GM21515 (cell line): ENCODE results near the gene FAF1.

ENCODE experiments used
- ATAC-seq: cut with Tn5 transposase; IDR thresholded peaks from one replicate; pipeline ENCODE4 v1.9.1; 2021; ENCODE audit not compliant: unreplicated experiment

Gene FAF1

DNA sequence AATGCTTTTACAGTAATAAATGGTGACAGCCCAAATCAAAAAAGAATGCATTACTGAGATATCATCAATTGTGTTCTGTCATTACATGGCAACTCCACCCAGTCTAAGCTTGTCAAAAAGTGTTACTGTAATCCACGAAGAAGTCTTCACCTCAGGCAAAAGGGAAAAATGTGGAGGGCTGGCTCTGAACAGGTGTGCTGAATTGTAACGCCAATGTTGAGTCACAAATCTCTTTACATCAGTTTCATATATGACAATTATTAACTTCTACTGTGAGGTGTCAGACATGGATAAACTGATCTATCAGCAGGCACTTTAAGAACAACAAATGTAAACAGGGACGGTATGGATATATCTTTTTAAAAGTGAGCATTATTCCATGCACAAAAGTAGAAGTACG is 438.4 kb downstream of the FAF1 start:
- no peak for ATAC-seq

DNA sequence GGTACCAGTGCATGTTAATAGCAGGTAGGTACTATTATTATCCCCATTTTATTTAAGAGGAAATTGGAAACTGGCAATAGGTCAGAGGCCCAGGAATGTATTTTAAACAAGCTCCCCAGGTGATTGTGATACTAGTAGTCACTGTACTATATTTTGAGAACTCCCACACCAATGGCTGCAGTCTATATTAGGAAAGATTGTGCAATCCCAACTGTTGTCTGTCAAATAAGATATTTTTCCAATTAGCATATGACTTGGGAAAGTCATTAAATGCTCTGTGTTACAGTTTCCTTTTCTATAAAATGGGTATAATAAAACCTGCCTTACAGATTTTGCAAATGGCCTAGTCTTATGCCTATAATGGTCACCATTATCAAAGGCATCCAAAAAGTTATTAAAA is 442.6 kb downstream of the FAF1 start:
- ATAC-seq, result no peak

DNA sequence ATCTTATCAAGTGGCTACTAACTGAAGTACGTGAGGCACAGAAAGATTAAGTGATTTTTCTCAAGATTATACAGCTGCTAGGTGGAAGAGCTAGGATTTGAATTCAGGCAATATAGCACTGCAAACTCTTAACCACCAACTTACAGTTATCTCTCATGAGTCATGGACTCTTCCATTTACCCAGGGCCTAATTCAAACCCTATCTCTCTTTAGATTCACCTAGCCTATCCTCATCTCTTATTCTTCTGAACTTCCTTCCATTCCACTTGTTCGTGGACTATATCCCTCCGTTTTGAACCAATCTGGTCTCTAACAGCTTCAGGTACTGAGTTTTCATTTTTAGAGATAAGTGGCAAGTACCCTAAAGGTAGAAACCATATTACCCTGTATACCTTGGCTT is 444.0 kb downstream of the FAF1 start:
- no peak for ATAC-seq

DNA sequence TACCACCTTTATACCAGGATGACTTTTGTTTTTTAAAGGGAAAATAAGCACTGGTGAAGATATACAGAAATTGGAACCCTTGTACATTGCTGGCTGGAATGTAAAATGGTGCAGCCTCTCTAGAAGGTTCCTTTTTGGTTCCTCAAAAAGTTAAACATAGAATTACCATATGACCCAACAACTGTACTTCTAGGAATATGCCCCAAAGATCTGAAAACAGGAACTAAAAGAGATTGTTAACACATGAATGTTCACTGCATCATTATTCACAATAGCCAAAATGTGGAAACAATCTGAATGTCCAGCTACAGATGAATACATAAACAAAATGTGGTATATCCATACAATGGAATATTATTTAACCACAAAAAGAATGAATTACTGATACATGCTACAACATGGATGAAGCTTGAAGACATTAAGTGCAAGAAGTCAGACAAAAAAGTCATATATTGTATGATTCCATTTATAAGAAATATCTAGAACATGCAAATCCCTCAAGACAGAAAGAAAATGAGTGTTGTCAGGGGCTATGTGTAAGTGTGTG is 452.0 kb downstream of the FAF1 start:
- ATAC-seq, result no peak

DNA sequence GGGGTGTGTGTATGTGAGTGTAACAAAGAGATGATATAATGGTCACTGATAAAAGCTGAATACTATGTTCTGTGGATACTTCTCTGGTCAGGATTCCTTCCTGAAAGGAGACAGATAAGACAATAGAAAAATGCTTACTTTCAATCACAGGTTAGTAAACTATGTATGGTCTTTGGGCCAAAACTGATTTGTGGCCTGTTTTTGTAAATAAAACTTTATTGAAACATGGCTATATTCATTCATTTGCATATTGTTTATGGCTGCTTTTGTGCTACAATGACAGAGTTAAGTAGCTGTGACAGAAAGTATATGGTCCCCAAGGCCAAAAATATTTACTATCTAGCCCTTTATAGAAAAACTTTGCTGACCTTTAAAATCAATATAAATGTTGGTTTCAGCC is 454.6 kb downstream of the FAF1 start:
- no peak for ATAC-seq

DNA sequence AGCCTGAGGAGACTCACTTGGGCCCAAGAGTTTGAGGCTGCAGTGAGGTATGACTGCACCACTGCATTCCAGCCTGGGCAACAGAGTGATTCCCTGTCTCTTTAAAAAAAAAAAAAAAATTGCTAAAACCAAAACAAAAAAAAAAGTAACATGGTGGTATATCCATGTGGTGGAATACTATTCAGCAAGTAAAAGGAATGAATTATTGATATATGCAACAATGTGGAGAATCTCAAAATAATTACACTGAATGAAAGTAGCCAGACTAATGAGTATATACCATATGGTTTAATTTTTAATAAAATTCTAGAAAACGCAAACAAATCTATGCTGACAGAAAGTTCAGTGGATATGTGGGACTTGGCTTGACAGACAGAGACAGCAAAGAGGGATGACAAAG is 456.6 kb downstream of the FAF1 start:
- no peak for ATAC-seq

DNA sequence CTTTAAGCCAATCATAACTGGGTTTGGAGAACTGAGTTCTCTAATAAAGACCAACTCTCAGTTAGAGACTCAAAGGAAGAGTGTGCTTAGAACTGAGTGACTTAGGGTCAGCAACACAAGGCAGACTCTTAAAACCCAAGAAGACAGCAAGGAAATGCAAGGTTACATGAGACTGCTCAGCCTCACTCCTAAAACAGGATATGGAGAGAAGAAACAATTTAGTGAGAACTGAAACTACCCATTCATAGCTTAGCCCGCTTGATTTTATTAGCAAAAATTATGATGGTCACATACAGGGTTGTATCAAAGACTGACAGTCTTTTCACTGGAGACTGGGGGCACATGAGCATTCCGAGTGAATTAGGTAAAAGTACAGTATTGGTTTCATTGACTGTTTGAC is 457.9 kb downstream of the FAF1 start:
- ATAC-seq, result no peak

DNA sequence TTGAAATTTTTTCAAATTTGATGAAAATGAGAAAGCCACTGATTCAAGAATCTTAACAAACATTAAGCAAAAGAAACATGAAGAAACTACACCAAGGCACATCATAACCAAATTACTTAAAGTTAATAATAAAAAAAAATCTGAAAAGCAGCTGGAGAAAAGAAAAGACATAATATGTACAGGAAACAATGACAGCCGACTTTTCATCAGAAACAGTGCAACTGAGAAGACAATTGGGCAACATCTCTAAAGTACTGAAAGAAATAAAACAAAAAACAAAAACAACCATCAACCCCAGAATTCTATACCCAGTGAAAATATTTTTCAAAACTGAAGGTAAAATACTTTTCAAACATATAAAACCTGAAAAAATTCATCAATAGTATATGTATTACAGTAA is 463.1 kb downstream of the FAF1 start:
- no peak for ATAC-seq

DNA sequence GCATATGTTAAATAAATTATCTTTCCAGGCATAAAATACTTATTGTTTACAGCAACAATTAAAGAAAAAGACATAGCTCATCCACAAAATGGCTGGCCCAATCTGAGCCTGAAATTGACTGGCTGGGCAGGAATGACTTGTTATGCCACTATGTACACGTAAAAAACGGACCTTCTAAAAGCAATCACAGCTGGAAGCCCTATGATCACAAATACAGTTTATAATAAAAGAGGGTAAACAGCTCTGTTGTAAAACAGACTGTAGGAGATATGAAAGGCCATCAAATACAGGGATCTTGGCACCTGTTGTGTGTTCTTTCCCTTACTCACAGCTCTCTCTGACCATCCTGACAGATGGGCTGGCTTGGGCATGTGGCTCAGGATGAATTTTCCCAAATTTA is 466.4 kb downstream of the FAF1 start:
- ATAC-seq, result no peak

DNA sequence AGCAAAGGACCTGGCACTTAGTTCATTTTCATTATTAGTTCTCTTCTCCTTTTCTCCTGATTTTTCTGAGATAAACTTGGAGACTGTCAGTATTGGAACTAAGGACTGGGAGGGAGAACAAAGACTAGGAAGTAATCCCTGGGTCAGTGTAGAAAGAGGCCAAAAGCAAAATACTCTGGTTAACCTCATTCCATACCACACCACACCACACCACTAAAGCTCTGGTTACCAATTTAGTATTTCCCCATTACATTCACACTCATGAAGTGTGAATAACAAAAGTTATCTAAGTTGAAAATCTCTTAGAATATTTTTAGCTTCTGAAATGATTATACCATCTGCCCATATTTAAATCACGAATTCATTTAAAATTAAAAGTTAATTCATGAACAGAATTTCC is 467.9 kb downstream of the FAF1 start:
- ATAC-seq, result no peak

DNA sequence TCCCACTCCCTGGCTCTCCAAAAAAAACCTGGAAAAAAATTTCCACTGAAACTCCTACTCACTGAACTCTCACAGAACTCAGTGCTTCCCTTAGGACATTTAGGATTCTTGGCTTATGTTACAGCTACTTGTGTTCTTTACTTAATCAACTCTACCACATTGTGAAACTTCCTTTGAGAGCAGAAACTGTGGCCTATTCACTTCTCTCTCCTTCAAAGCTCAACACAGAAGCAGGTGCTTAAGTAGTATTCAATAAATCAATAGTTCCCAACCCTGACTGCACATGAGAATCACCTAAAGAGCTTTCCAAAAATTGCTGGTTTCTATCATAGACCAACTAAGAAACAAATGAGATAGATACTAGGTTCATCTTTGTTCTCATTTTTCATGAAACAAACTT is 468.9 kb downstream of the FAF1 start:
- ATAC-seq, result no peak

DNA sequence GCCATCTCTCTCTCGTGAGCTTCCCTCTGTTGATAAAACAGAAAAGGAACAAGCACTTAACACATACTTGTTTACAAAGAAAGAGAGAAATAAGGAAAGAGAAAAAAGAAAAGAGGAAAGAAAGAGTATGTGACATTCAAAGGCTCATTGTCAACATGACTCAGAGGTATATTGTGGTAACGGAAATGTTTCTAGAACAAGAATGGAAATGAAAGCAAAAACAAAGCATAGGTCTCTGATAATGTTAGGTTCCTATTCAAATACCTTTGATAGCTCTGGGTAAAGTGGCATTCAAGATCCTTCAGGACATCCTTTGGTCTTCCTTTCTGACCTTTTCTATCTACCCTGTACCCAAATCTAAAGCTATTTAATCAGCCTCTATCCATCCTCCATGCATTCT is 469.4 kb downstream of the FAF1 start:
- ATAC-seq, result no peak

DNA sequence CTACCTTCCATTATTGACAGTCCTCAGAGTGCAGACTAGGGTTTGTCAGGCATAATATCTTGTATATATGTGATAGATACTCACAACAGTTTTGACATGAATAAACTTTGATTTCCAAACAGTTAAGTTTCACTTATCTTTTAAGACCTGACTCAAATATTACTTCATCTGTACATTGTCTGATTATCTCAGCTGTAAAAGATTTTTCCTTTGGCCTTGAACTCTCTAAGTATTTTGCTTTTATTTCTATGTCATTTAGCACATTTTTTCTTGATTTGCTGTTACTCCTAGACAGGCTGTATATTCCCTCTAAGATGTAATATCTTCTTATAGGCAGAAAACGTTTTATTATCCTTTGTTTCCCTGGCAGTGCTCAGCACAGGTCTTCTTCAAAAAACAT is 471.2 kb downstream of the FAF1 start:
- no peak for ATAC-seq

DNA sequence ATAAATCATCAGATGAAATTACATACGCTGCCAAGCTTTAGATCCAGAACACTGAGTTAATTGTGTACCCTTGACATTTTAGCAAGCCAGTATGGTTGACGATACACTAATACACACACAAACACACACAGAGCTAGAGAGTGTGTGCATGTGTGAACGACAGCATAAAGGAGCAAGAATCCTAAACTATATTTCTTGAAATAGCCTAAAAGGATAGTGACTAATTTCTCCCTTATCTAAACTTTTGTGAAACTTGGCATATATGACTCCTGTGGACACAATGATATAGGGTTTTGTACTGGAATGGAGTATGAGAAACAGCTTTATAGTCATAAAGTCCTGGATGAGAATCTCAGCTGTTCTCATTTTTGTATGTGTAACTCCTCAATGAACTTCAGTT is 471.7 kb downstream of the FAF1 start:
- no peak for ATAC-seq

DNA sequence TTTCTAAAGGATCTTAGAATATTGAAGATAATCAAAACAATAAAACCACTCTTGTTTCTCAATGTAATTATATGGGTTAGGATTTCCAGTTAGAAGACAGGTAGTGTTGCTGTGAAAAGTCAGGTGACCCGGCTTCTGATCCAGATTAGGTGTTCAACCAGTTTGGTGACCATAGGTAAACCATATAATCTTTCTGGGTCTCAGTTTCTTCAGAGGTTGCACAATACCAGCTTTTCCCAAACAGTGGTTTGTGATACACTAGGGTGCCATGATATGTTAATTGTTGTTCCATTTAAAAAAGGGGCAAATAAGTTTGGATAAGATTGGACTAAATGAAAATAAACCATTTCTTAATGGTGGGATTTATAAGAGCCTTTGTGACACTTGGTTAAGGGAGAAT is 472.3 kb downstream of the FAF1 start:
- no peak for ATAC-seq

DNA sequence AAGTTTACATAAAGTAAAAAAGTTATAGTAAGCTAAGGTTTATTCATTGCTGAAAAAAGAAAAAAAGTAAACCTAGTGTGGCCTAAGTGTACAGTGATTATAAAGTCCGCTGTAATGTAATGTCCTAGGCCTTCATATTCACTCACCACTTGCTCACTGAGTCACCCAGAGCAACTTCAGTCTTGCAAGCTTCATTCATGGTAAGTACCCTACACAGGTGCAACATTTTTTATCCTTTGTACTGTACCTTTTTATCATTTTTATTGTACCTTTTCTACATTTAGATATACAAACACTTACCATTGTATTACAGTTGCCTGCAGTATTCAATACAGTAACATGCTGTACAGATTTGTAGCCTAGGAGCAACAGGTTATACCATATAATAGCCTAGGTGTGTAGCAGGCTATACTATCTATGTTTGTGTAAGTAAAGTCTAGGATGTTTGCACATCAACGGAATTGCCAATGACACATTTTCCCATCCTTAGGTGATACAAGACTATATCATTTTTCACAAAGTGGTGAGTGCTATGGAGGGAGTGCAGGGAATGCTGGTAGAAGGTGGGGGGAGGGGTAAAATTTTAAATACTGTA is 478.8 kb downstream of the FAF1 start:
- no peak for ATAC-seq

DNA sequence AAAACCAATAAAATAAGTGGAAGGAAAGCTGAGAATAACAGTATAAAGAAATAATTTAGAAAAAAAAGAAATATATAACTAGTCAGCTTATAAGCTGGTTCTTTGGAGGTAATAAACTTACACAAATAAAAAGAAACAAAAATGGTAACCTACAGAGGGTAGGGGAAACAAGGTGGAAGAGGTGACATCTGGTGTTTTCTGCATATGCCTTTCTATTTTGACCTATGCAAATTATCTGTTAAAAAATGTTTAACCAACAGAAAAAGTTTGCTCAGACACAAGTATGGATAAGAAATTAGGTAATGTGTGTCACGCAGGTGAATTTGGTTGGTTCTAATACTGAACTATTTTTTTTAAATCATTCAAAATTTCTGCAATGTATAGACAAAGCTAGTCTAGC is 483.3 kb downstream of the FAF1 start:
- ATAC-seq, result peak; percentile 56

DNA sequence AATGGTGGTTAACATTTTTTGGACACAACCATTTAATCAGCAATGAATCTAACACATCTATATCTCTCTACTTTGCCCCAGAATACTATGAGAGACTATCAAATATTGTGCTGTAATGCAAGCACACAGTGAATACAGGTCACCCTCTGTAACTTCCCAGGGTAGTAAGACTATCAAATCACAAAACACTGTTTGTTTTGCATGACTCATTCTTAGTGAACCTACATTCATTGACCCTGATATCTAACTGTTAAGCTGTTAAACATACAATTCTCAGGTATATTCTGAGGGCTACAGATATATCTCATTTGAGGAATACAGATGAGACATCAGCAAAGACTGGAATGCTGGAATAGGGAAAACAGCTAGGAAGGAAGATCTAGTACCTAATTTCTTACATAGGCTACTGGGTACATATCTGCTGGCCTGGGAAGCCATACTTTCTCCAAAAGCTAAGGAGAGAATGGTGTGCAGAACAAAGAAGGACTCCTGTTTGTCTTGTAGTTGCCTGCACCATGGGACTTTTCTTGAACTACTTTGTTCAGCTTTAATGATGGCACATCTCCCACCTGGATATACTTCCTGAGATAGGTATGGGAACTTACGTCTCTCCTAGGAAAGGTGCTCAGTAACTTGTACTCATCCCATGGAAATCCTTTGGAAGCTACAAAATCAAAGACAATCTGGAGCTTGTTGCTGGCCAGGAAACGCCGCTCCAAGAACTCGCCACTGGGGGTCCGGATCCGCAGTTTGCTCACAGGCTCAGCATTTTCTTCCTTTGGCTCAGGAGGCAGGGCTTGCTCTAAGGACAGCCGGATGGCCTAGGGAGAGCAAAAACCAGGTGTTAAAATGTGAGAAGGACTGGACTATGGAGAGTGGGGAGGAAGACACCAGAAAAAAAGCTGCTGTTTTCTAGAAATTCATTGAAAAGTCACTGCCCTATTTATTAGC is 484.9 kb downstream of the FAF1 start:
- no peak for ATAC-seq

DNA sequence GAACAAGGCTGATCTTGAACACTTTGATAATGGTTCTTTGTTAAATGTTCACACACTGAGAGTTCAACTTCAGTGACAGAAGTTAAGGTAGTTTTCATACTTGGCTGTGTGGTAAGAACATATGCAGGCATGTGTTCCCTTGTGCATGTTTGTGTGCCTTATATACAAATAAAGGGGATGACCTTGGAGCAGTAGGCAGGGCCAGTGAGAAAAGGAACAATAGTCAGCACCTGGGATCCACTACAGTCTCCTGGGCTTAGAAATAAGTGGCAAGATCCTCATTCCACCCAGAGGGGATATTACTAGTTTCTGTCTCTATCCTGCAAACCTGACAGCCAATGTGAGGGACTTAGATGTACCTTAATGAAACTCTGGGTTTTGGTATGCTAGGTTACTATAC is 486.6 kb downstream of the FAF1 start:
- no peak for ATAC-seq

DNA sequence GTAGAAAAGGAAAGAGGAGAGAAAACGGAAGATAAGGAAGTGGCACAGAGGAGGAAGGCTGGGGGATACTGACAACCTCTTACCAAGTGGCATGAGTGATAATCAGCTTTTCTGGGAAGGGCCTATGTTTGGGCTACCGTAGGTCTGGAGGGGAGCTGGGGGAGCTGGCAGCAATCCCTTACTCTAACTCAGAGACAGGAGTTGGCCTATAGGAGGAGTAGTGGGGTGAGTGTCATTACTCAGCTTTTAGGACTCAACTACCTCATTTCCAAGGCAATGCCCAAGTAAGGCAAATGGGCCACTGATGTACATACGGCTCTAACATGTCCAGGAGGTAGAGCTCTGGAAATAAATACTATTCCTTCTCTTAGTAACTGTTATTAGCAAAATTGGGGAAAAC is 488.1 kb downstream of the FAF1 start:
- ATAC-seq, result no peak

DNA sequence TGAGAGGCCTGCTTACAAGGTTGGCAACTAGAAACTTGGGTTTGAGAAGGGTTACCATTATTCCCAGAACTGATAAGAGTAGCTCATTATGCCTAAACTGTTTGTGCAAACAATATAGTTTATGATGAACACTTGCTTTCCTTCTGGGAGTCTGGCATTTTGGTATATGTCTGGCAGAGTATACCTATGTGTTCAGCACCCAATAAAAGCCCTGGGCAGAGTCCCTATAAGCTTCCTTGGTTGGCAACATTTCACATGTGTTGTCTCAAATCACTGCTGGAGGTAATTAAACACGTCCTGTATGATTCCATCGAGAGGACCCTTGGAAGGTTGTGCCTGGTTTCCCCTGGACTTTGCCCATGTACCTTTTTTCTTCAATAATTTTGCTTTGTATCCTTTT is 497.1 kb downstream of the FAF1 start:
- ATAC-seq, result no peak

DNA sequence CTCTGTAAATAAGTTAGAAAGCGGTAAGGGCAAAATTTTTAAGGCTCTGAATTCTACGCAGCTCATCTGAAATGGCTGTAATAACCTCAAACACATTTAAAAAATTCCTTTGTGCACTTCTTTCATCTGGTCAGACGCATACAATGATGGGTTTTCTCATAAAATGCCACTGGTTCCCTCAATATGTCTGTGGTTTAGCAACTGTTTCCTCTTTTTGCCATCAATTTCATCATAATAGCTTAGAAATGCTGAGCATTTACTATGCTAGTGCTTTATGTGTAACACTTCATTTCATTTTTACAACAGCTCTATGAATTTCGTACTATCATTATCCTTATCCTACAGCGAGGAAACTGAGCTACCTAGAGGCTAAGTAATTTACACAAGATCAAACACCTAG is 501.6 kb downstream of the FAF1 start:
- no peak for ATAC-seq
